Endothelial cell of umbilical vein (primary cell): ENCODE data around the gene MAPKAPK2.

Experiments
- EZH2 ChIP-seq: IDR thresholded peaks from 2 replicates; pipeline ENCODE4 v1.6.1; 2012; ENCODE audit warnings: borderline replicate concordance, low read depth, mild to moderate bottlenecking, moderate library complexity, low read length, inconsistent platforms; ENCODE audit not compliant: severe bottlenecking
- FOS ChIP-seq: IDR thresholded peaks from 2 replicates; pipeline ENCODE4 v1.6.1; 2011; ENCODE audit warnings: mild to moderate bottlenecking, low read length, moderate library complexity, borderline replicate concordance; ENCODE audit not compliant: insufficient read depth
- JUN ChIP-seq: IDR thresholded peaks from 2 replicates; pipeline ENCODE4 v1.6.1; 2011; ENCODE audit warnings: borderline replicate concordance, low read depth; ENCODE audit not compliant: insufficient read length, insufficient read depth
- MAX ChIP-seq: IDR thresholded peaks from 2 replicates; pipeline ENCODE4 v1.6.1; 2011; ENCODE audit not compliant: insufficient read depth, insufficient read length
- MYC ChIP-seq: IDR thresholded peaks from one replicate; pipeline ENCODE4 v1.6.1; 2011; ENCODE audit warnings: mild to moderate bottlenecking, low read depth, low read length
- POLR2A ChIP-seq: IDR thresholded peaks from 2 replicates; pipeline ENCODE4 v1.6.1; 2012; ENCODE audit warnings: low read depth, mild to moderate bottlenecking, control low read depth, low read length
- TF ChIP-seq, protein P1 (sequence below), 2 donors: IDR thresholded peaks; 1 replicate in 1 of 2; 2 replicates in 1 of 2; pipeline ENCODE4 v1.5.1; 2011; ENCODE audit warnings: low read length in 2 of 2, mild to moderate bottlenecking in 2 of 2, moderate library complexity in 2 of 2, control low read depth in 1 of 2, inconsistent platforms in 1 of 2, low read depth in 1 of 2; ENCODE audit not compliant: insufficient read depth in 1 of 2; ENCODE audit errors: extremely low read depth in 1 of 2

GRCh38 chr1:206717674-206717989, 32.9 kb downstream of the MAPKAPK2 start:
- no peak for TF ChIP-seq POLR2A
- TF ChIP-seq, protein P1, sequence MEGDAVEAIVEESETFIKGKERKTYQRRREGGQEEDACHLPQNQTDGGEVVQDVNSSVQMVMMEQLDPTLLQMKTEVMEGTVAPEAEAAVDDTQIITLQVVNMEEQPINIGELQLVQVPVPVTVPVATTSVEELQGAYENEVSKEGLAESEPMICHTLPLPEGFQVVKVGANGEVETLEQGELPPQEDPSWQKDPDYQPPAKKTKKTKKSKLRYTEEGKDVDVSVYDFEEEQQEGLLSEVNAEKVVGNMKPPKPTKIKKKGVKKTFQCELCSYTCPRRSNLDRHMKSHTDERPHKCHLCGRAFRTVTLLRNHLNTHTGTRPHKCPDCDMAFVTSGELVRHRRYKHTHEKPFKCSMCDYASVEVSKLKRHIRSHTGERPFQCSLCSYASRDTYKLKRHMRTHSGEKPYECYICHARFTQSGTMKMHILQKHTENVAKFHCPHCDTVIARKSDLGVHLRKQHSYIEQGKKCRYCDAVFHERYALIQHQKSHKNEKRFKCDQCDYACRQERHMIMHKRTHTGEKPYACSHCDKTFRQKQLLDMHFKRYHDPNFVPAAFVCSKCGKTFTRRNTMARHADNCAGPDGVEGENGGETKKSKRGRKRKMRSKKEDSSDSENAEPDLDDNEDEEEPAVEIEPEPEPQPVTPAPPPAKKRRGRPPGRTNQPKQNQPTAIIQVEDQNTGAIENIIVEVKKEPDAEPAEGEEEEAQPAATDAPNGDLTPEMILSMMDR (IDR thresholded peaks at IDR 0.05; ENCODE audit: extremely low read depth in 1 of 2, insufficient read depth in 1 of 2, low read depth in 1 of 2, low read length in 2 of 2), result no peak
- no peak for TF ChIP-seq EZH2
- TF ChIP-seq JUN, result no peak
- no peak for TF ChIP-seq MAX
- no peak for TF ChIP-seq MYC
- no peak for TF ChIP-seq FOS
